HCT116 (cell line): ENCODE measurements around the gene LRSAM1.

Experiments used
- ATF3 ChIP-seq: IDR thresholded peaks from 2 replicates; pipeline ENCODE4 v1.6.1; 2012
- CEBPB ChIP-seq: IDR thresholded peaks from 2 replicates; pipeline ENCODE4 v1.6.1; 2012; ENCODE audit warnings: low read depth
- CTCF ChIP-seq, 3 experiments: fragments of 200-600 bp in 1 of 3; sonication (generic) in 1 of 3; IDR thresholded peaks in 2 of 3; conservative IDR thresholded peaks in 1 of 3; 2 replicates each; pipeline ENCODE4 v1.5.1; 2012 to 2017; ENCODE audit warnings: low read depth in 2 of 3, low read length in 2 of 3, antibody characterized with exemption in 1 of 3, borderline replicate concordance in 1 of 3, control low read depth in 1 of 3, mild to moderate bottlenecking in 1 of 3, mixed read lengths in 1 of 3, mixed run types in 1 of 3, moderate library complexity in 1 of 3; ENCODE audit not compliant: insufficient read depth in 1 of 3
- EZH2 ChIP-seq: fragments of 200-600 bp; sonication (generic); IDR thresholded peaks from 2 replicates; pipeline ENCODE4 v1.6.1; 2017; ENCODE audit warnings: antibody characterized with exemption, mixed run types
- EZH2phosphoT487 ChIP-seq: fragments of 200-600 bp; IDR thresholded peaks from 2 replicates; pipeline ENCODE4 v1.6.1; 2018; ENCODE audit warnings: antibody characterized with exemption, borderline replicate concordance
- MAX ChIP-seq: IDR thresholded peaks from 2 replicates; pipeline ENCODE4 v1.6.1; 2012
- POLR2A ChIP-seq: IDR thresholded peaks from 2 replicates; pipeline ENCODE4 v1.7.0; 2011; ENCODE audit warnings: borderline replicate concordance; ENCODE audit not compliant: insufficient read depth, insufficient read length; ENCODE audit errors: extremely low read depth
- POLR2AphosphoS5 ChIP-seq: IDR thresholded peaks from 2 replicates; pipeline ENCODE4 v1.6.1; 2011; ENCODE audit warnings: mild to moderate bottlenecking, low read depth, low read length, moderate library complexity
- RAD21 ChIP-seq: IDR thresholded peaks from 2 replicates; pipeline ENCODE4 v1.6.1; 2012; ENCODE audit warnings: low read depth, mild to moderate bottlenecking
- REST ChIP-seq: IDR thresholded peaks from 2 replicates; pipeline ENCODE4 v1.6.1; 2012; ENCODE audit warnings: low read depth
- SP1 ChIP-seq: IDR thresholded peaks from 2 replicates; pipeline ENCODE4 v1.6.1; 2012; ENCODE audit warnings: low read depth
- ZFX ChIP-seq: fragments of 450-650 bp; IDR thresholded peaks from 2 replicates; pipeline ENCODE4 v1.6.1; 2017
- ZNF274 ChIP-seq: fragments of 200-500 bp; sonication (Bioruptor generic); IDR thresholded peaks from 2 replicates; pipeline ENCODE4 v1.6.1; 2014; ENCODE audit warnings: mild to moderate bottlenecking, low read depth, low read length, inconsistent platforms

- TF ChIP-seq POLR2A (no peak), ATF3 (no peak), EZH2phosphoT487 (no peak), POLR2AphosphoS5 (no peak), SP1 (no peak), REST (no peak), ZNF274 (no peak), CTCF (IDR thresholded peaks at IDR 0.05 in 2 of 3, conservative IDR thresholded peaks at IDR 0.05 in 1 of 3; ENCODE audit: borderline replicate concordance in 1 of 3, insufficient read depth in 1 of 3, low read depth in 2 of 3, low read length in 2 of 3) (no peak), EZH2 (no peak), RAD21 (no peak), CEBPB (no peak), ZFX (no peak), MAX (no peak)
These were observed 28.5 kb upstream of the LRSAM1 start for GRCh38 chr9:127422787-127423186.
